HG02852 (cell line): ENCODE measurements around the gene ALDH18A1.
A peak's percentile ranks its signal among the peaks of the same experiment; 100 is the strongest.

Experiments
- ATAC-seq: cut with Tn5 transposase; IDR thresholded peaks from one replicate; pipeline ENCODE4 v1.9.1; 2021; ENCODE audit warnings: mild to moderate bottlenecking, moderate library complexity; ENCODE audit not compliant: unreplicated experiment

ALDH18A1 gene

DNA sequence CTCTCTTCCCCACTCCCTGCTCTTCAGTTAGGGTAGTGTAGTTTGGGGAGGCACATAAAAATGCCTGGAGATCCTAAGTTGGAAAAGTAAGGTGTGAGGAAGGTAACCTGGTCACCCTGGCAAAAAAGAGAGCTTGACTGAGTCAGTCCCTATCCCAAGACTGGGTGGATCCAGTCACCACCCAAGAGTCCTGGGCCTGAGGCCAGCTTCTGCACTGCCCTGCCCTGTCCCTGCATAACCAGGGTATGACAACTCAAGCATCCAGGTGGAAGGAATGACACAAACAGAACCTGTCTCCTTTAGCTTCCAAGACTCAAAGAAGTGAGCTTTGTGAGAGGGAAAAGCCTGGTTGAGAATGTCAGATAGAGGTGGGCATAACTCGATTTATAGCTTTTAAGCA, 68.5 kb downstream of the ALDH18A1 start:
- no peak for ATAC-seq

DNA sequence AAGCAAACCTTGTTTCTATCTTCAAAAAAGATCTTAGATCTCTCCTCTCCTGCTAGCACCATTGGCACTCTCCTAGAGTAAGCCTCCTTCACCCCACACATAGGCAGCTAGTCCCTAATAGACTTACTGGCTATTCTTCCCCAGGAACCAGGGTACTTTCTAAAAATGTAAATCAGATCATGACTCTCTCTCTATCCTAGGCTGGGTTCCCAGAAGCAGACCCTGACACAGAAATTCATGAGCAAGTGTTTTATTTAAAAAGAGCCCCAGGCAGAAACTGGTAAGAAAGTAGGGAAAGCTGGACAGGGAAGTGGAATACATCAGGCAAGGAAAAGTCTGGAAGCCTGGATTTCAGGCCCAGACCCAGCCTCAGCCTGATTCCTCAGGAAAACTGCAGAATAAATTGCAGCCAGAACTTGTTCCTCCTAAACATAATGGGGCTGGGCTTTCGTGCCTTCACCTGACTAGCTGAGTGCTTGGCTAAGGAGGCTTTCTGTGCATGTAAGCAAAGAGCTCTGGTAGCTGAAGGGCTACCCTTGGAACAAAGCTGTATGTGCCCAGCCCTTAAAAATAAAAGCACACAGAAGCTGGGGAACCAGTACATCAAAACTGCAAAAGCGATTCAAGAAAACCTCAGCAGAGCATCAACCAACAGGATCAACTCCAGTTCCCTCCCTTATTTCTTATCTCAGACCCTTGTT, 76.5 kb downstream of the ALDH18A1 start:
- ATAC-seq: no peak

DNA sequence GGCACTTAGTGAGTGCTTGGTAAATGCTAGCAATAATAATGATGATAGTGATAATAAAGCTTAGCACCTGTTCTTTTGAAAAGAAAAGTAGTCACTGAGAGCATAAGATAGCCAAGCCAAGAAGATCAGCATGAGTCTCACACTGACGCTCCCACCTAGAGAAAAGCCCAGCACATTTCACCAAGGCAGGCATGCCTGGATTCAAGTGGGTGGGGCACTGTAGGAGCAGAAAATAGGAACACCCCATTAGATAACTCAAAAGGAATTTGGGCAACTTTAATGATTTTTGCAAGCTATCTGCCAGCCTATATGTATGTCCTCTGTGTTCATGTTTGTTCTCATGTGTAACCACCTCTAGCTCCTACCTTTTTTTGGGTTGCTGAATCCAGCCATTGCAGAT, 77.2 kb downstream of the ALDH18A1 start:
- ATAC-seq: no peak

DNA sequence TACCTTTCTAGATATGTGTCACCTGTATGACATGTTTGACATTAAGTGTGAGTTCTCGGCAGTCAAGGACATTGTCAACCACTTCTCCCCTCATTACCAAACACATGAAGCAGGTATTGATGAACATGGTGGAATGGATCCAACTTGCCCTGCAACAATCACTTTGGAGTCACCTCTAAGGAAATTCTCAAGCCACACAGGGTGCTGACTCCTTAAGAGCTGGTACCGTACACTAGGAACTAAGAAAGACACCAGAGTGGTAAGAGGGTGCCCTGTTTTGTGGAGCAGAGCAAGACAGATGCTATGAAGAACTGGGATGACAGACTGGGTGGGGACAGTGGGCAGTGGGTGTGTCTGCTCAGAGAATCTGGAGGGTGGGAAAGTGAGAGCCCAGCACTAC, 77.9 kb downstream of the ALDH18A1 start:
- no peak for ATAC-seq

DNA sequence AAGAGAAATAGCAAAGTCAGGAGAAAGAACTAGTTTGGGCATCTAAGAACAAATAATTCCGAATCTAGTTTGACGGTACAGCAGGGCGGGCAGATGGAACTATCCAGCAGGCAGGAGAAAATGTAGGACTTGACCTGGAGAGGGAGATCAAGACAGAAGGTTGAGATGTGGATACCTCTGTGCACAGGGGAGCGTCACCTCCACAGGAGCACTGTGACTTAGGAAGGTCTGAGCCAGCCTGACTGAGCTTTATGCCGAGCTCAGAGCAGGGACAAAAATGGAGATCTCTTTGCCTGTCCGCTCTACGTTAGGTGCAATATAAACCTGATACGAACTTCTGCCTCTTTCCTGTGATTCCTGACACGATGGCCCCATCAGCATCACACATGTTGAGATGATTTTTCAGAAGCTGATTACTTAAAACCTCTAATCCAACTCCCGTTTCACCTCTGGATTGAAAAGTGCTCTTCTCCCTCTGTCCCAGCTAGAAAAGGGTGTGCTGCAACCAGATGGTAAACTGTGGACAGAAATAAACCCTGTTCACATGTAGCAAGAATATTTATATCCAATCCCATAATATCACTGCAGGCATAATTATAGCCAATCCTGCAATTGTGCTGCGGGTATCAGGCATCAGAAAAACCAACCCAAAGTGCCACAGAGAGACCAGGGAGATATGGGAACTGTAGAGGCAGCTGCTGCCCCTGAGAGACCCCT, 81.7 kb downstream of the ALDH18A1 start:
- no peak for ATAC-seq

DNA sequence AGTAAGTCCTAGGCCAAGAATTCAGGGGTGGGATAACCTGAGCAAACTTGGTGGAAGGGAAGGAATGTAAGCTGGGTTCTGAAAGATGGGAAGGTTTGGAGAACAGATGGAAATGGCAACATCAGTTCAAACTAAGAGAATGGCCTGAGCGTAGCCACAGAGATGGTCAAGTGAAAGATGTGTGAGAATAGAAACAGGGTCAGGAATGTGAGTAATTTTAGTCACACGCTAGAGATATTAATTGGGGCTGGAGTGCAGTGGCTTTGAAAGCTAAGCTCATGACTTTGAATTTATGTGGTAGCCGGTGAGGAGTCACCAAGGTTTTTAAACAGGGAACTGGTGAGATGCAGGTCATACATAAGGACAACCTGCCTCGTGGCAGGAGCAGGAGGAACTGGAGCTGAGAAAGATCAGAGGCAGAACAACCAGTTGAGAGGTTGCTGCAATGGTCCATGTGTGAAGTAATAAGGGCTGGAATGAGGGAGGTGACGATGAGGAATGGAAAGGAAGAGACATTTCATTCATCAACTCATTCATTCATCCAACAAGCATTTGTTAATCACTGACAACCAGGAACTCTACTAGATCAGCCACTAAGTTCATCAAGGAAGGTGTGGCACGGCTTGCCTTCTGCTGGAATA, 82.4 kb downstream of the ALDH18A1 start:
- ATAC-seq: no peak

DNA sequence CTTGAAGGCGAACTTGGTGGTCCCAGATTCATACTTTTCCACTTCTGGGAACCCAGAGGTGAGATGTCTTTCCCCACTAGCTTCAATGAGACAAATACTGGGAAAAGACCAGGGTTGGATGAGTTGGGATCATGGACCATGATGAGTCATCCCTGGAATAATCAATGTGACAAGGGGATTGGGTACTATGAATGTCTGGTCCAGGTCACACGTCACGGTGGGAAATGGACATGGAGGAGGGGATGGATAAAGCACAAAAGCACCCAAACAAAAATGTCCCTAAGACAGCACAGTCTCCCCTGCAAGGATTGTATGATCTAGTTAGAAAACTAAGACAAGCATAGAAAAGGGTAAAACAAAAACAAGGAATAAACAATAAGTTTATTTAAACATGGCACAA, 83.0 kb downstream of the ALDH18A1 start:
- no peak for ATAC-seq

DNA sequence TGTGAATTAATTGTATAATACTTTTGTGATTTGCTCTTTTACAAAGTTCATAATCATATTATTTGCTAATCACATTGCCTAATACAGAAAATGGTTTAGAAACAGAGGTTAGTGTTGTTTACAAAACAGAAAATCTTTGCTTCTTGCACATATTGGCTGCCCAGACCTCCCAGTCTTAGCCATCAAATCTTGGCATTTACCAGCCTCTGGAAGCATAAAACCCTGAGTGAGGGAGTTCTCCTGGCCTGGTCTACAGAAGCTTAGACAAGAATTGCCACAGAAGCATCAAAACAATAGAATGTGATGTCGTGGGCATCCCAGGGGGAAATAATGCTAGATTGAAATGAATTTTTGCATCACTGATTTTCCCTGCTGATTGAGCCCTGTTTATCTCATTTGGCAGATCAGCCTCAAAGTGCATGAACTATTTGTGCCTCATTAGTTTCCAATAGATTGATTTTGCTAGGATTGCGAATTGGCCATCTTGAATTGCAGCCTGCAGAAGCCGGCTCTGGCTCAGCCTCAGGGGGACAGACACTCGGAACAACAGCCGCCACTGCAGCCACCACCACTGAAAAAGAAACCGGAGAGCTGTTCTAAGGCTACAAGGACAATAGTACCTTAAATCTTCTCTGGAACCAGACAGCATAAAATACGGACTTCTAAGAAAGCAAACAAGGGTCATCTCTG, 84.2 kb downstream of the ALDH18A1 start:
- ATAC-seq: no peak

DNA sequence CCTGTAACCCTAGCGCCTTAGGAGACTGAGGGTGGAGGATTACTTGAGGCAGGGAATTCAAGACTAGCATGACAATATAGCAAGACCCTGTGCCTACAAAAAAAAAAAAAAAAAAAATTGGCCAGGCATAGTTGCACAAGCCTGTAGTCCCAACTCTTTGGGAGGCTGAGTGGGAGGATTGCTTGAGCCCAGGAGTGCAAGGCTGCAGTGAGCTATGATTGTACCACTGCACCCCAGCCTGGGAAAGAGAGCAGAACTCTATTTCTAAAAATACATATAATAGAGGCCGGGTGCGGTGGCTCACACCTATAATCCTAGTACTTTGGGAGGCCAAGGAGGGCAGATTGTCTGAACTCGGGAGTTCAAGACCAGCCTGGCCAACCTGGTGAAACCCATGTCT, 85.1 kb downstream of the ALDH18A1 start:
- no peak for ATAC-seq

DNA sequence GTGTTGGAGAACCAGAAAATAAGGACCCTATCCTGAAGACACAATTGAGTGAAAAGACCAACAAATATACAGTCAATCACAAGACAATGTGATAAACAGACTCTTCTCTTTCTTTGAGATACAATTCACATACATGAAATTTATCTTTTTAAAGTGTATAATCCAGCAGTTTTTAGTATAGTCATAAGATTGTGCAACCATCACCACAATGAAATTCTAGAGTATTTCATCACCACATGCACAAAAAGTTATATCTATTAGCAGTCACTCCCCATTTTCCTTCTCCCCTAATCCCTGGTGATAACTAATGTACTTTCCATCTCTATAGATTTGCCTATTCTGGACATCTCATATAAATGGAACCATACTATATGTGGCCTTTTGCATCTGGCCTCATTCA, 87.1 kb downstream of the ALDH18A1 start:
- no peak for ATAC-seq

DNA sequence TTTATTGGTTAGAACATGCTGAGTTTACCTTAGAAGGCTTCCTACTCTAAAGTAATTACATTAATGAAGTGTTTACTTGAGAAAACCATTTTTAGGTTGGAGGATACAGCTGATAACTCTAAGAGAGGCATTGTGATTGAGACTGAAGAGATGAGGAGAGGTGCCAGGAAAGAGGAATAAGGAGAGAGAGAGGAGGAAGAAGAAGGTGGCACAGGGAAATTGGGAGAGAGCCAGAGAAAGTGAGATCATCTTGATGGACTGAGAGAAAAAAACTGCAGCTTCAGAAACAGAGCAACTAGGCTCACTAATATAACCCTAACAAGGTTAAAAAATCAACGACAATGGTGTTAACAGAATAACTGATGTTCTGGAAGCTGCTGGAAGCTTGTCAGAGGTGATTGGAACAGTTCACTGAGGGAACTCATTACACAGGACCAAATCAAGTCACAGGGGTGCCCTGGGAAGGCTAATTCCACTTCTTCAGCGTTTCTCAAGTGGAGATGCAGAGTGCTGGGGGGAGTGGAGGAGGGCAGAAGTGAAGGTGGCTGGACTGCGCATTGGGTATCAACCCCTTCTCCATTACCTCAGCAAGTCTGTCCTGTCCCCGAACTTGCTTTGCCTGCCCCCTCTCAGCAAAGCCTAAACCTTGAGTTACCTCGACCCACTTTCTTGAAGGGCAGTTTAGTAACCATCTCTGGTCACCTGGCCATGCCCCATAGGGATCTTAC, 88.4 kb downstream of the ALDH18A1 start:
- no peak for ATAC-seq

DNA sequence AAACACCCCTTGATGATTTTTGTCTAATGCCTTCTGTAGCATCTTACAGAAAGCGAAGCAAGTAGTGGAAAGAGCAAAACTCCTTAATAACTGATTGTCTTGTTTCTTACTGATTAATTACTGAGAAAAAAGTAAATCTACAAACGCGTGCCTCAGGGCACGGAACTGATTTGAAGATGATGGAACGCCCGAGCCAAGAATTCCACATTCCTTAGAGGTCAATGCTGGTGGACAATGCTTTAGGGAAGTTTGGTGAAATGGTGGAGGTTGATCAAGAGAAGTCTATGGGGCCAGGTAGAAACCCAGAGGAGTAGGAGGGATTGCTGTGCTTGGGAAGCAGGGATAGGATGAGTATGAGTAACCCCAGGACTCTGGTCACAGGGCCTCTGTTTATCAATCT, 90.4 kb downstream of the ALDH18A1 start:
- no peak for ATAC-seq

DNA sequence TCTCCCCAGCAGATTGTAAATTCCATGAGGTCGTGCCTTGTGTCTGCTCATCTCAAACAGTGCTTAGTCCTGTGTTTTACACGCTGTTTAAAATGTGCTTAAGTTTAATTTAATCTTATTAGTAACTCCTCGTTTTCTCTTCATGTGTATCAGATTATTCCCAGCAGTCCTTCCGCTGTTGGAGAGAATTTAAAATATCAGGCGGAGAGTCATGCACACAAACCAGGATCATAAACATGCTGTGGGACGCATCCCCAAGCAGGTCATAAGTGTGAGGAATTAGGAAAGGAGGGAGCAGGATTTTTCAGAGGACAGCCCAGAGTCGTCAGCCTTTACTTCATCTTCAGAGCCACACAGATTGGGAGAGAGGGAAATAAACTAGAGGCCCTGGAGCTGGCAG, 91.2 kb downstream of the ALDH18A1 start:
- no peak for ATAC-seq

DNA sequence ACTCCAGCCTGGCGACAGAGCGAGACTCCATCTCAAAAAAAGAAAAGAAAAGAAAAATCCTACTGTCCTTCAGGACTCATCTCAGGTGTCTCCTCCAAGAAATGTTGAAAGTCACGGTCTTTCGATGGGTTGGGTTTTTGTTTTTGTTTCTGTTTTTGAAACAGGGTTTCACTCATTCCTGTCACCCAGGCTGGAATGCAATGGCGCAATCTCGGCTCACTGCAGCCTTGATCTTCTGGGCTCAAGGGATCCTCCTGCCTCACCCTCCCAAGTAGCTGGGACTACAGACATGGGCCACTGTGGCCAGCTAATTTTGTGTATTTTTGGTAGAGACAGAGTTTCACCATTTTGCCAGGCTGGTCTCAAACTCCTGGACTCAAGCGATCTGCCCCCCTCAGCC, 92.2 kb downstream of the ALDH18A1 start:
- no peak for ATAC-seq

DNA sequence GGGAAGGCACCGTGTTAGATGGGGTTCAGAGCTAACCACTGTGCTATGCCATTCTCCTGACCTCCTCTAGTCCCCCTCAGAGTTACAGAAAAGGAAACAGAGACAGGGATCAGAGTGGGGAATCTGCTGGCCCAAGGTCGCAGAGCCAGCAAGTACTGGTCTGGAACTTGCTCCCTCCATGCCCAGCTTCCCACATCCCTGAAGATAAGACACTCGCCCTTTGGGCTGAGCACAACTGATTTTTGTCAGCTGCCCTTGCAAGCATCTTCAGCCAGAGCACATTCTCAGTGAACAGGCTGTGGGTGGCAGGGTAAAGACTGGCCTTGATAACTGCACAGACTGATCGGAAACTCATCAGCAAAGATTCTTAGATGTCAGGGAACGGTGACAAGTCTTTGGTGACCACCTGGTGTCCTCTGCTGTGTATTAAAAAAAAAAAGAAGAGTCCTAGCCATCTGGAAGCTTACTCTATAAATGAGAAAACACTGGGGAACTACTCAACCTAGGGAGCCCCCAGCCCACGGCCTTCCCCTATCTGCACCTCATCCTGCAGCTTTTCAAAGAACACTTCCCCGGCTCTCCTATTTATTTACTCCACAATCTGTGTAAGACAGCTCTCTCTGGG, 94.1 kb downstream of the ALDH18A1 start:
- no peak for ATAC-seq

DNA sequence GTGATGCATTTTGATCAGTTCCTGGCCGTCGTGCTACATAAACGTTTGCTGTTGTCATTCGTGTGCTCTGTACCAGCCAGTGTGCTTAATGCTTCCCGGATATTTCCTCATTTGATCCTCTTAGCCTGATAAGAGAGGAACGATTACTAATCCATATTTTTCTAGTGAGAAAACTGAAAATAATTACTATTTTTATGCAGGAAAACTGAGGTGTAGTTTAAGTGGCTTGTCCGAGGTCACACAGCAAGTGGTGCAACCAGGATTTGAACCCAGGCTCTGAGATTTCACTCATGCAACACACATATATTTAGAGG, 94.7 kb downstream of the ALDH18A1 start:
- ATAC-seq: no peak

DNA sequence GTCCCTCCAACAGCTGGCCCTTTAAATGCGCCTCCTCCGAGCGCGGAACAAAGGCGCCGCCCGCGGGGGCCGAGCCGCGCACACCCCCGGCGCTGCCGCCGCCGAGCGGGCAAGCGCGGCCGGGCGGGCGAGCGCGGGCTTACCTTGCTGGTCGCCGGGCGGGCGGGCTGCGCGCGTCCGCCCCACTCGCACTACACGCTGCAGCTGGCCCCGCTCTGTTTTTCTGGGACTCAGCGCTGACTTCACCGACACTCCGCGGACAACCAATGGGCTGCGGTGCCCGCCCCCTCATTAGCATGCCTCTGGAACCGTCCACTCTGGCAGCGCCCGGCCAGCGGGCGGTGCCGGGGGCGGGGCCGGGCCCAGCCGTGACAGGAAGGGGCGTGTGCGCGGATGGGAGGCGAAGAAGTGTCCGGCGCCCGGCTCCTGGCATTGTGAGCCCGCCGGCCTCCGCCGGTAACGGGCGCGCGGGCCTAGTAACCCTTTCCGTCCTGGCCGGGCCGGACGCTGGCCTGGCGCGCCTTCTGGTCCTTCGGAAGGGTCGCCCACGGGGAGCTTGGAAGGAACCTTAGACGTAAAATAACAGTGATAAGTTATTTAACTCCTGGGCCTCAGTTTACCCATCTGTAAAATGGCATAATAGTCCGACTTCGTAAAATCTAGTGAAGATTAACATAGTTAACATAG, 95.2 kb downstream of the ALDH18A1 start, which contains the start of gene SORBS1:
SORBS1 (minus strand) TSS at position 195 of the 687 bp plus-strand sequence. CDS start 120,236 bp downstream, outside the sequence.
- peak; percentile 99 for ATAC-seq

DNA sequence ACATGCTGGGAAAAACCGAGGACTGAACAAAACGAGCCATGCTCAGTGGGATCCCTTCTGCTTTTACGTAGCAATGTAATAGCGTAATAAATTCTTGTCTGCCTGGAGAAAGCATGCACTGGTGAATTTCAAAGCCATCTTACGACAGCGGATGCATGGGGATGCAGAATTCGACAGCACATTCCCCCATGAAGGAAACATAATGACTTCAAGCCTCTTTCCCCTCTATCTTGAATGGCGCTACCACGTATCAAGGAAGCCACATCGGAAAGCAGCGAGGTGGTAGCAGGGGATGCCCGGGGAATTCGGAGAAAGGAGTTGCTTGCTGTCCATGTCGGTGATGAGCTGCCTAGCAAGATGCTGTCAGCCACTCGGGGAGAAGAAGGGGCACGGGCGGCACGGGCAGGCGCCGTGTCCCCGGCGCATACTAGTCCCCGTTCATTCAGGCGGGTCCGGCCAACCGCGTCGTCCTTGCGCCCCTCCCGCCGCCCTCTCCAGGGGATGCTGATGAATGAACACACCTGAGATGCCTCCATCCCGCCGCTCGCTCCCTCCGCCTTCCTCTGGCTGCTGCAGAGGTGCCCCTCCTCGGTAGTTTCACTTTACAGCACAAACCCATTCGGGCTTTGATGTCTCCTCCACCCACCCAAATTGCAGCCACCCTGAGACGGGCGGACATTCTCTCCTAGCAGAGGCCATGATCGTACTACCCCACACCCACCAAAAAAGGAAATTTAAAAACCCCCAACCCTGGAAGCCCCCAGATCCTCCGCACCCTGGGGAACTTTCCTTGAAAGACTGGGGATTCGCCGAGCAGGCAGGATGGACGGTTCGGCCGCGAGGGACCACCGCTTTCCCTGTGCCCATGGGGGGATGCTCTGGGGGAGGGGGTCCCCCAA, 96.0 kb downstream of the ALDH18A1 start:
- ATAC-seq: no peak

DNA sequence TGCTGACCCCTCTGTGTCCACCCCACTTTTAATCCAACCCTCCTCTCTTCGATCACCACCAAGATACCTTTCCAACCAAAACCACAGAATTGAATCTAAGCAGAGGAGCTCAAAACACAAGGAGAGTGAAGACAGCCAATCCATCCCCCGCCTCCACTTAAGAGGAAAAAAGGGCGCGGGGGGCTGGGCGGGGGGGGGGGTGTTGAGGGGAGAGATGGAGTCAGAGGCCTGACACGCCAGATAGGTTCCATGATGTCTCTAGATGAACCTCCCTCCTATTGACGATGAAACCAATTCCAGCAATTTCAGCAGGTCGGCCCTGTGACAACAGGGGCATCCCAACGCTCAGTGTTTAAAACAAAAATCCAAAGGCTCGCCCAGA, 96.6 kb downstream of the ALDH18A1 start:
- ATAC-seq: no peak
